Trophoblast cell (in vitro differentiated cells and primary cell): ENCODE measurements around the gene DUSP10.
A peak's percentile ranks its signal among the peaks of the same experiment; 100 is the strongest.

ENCODE experiments used
- DNase-seq, 2 donors: peaks; one replicate each; pipeline ENCODE4 v3.0.0-alpha.2; 2016
- H2AFZ ChIP-seq: 2 replicates; pipeline ENCODE4 v1.6.1; 2013; ENCODE audit warnings: low read length, moderate library complexity, mild to moderate bottlenecking; ENCODE audit not compliant: insufficient read depth, poor library complexity
- H2AK5ac ChIP-seq: 2 replicates; pipeline ENCODE4 v1.6.1; 2013; ENCODE audit warnings: mild to moderate bottlenecking, low read length
- H2BK120ac ChIP-seq: 2 replicates; pipeline ENCODE4 v1.6.1; 2013; ENCODE audit warnings: low read length, mild to moderate bottlenecking, moderate library complexity; ENCODE audit not compliant: insufficient read depth, poor library complexity
- H2BK12ac ChIP-seq: 2 replicates; pipeline ENCODE4 v1.6.1; 2013; ENCODE audit warnings: mild to moderate bottlenecking, low read length, moderate library complexity
- H2BK5ac ChIP-seq: 2 replicates; pipeline ENCODE4 v1.6.1; 2013; ENCODE audit warnings: low read length, low read depth, moderate library complexity, mild to moderate bottlenecking; ENCODE audit not compliant: poor library complexity
- H3K14ac ChIP-seq: 2 replicates; pipeline ENCODE4 v1.6.1; 2013; ENCODE audit warnings: mild to moderate bottlenecking, low read length
- H3K18ac ChIP-seq: 2 replicates; pipeline ENCODE4 v1.6.1; 2013; ENCODE audit warnings: mild to moderate bottlenecking, low read length
- H3K23ac ChIP-seq: 2 replicates; pipeline ENCODE4 v1.6.1; 2013; ENCODE audit warnings: low read length
- H3K27ac ChIP-seq: 2 replicates; pipeline ENCODE4 v1.5.1; 2013; ENCODE audit warnings: low read depth, mild to moderate bottlenecking, inconsistent platforms, low read length, moderate library complexity
- H3K27me3 ChIP-seq: 2 replicates; pipeline ENCODE4 v1.6.1; 2013; ENCODE audit warnings: inconsistent platforms, mild to moderate bottlenecking, low read length, moderate library complexity; ENCODE audit not compliant: insufficient read depth
- H3K36me3 ChIP-seq, 2 experiments: 1 replicate in 1 of 2; 2 replicates in 1 of 2; pipeline ENCODE4 v1.6.1; 2013; ENCODE audit warnings: low read length in 2 of 2, mild to moderate bottlenecking in 2 of 2, moderate library complexity in 1 of 2; ENCODE audit not compliant: insufficient read depth in 2 of 2, control insufficient read depth in 1 of 2
- H3K4ac ChIP-seq: 2 replicates; pipeline ENCODE4 v1.6.1; 2013; ENCODE audit warnings: low read depth, mild to moderate bottlenecking, low read length, moderate library complexity
- H3K4me1 ChIP-seq, 2 experiments: 1 replicate in 1 of 2; 2 replicates in 1 of 2; pipeline ENCODE4 v1.6.1; 2013; ENCODE audit warnings: low read length in 2 of 2, mild to moderate bottlenecking in 2 of 2, moderate library complexity in 1 of 2; ENCODE audit not compliant: insufficient read depth in 2 of 2, control insufficient read depth in 1 of 2
- H3K4me2 ChIP-seq: 2 replicates; pipeline ENCODE4 v1.6.1; 2013; ENCODE audit warnings: inconsistent platforms, mild to moderate bottlenecking, low read length, moderate library complexity
- H3K4me3 ChIP-seq: 2 replicates; pipeline ENCODE4 v1.5.1; 2013; ENCODE audit warnings: mild to moderate bottlenecking, low read depth, low read length, inconsistent platforms
- H3K79me1 ChIP-seq: one replicate; pipeline ENCODE4 v1.6.1; 2013; ENCODE audit warnings: low read length
- H3K79me2 ChIP-seq: 2 replicates; pipeline ENCODE4 v1.6.1; 2013; ENCODE audit warnings: low read length, mild to moderate bottlenecking; ENCODE audit not compliant: control insufficient read depth, insufficient read depth, poor library complexity
- H3K9ac ChIP-seq: 2 replicates; pipeline ENCODE4 v1.6.1; 2013; ENCODE audit warnings: mild to moderate bottlenecking, low read length
- H3K9me3 ChIP-seq: 2 replicates; pipeline ENCODE4 v1.6.1; 2013; ENCODE audit warnings: low read depth, mild to moderate bottlenecking, control low read depth, inconsistent platforms, low read length; ENCODE audit not compliant: insufficient read depth
- H4K12ac ChIP-seq: 2 replicates; pipeline ENCODE4 v1.6.1; 2013; ENCODE audit warnings: low read depth, mild to moderate bottlenecking, low read length, moderate library complexity
- H4K8ac ChIP-seq: 2 replicates; pipeline ENCODE4 v1.6.1; 2013; ENCODE audit warnings: low read depth, mild to moderate bottlenecking, low read length, moderate library complexity
- H4K91ac ChIP-seq: one replicate; pipeline ENCODE4 v1.6.1; 2013; ENCODE audit warnings: low read depth, mild to moderate bottlenecking, low read length, moderate library complexity
- WGBS: extraction: QIAGEN DNeasy Blood & Tissue Kit; methylation state at CpG from one replicate; pipeline ENCODE4 v1.1.7; 2013; ENCODE audit warnings: missing lambda C conversion rate; ENCODE audit not compliant: insufficient read length, insufficient coverage; ENCODE audit errors: extremely low coverage; 5-methylcytosine and 5-hydroxymethylcytosine counted together

Gene DUSP10

GRCh38 chr1:221706876-221707582 lies 34.9 kb downstream of the DUSP10 start:
- H3K27ac ChIP-seq: no peak overlapping the region
- peaks cover 10 to 12% of the 10 kb centered on the region in 2 experiments for H3K36me3 ChIP-seq
- H3K79me1 ChIP-seq: peaks cover 3% of the 10 kb centered on the region
- no peak overlapping the region for H3K14ac ChIP-seq
- no peak overlapping the region for H3K4me3 ChIP-seq
- peak overlapping the region; percentile 67 for H2BK12ac ChIP-seq
- no peak overlapping the region for H4K91ac ChIP-seq
- no peak overlapping the region for H2BK5ac ChIP-seq
- H3K9ac ChIP-seq: no peak overlapping the region
- H3K4me1 ChIP-seq: peaks cover 4 to 6% of the 10 kb centered on the region in 2 experiments
- no peak for DNase-seq
- peak overlapping the region; percentile 81 for H2BK120ac ChIP-seq
- no peak overlapping the region for H3K4me2 ChIP-seq
- H4K12ac ChIP-seq: no peak overlapping the region
- no peaks in the 10 kb centered on the region for H3K9me3 ChIP-seq
- H3K4ac ChIP-seq: no peak overlapping the region
- H3K79me2 ChIP-seq: no peaks in the 10 kb centered on the region
- H2AK5ac ChIP-seq: peak overlapping the region; percentile 15
- no CpG with 5 or more reads among the region's 7 CpGs for WGBS
- H4K8ac ChIP-seq: no peak overlapping the region
- H3K27me3 ChIP-seq: no peaks in the 10 kb centered on the region
- no peak overlapping the region for H3K23ac ChIP-seq
- no peak overlapping the region for H2AFZ ChIP-seq
- peak overlapping the region; percentile 64 for H3K18ac ChIP-seq

GRCh38 chr1:221706191-221706590 lies 35.7 kb downstream of the DUSP10 start:
- Histone ChIP-seq H2AFZ (no peak overlapping the region), H2AK5ac (no peak overlapping the region), H3K9me3 (no peaks in the 10 kb centered on the region), H3K79me1 (peaks cover 3% of the 10 kb centered on the region), H3K36me3 (peaks cover 10 to 12% of the 10 kb centered on the region in 2 experiments), H3K4me2 (no peak overlapping the region), H4K91ac (no peak overlapping the region), H3K79me2 (no peaks in the 10 kb centered on the region), H3K14ac (no peak overlapping the region), H4K12ac (no peak overlapping the region), H3K4me3 (no peak overlapping the region), H3K23ac (no peak overlapping the region), H2BK5ac (no peak overlapping the region), H3K18ac (no peak overlapping the region), H3K4ac (no peak overlapping the region), H2BK12ac (no peak overlapping the region), H4K8ac (no peak overlapping the region), H3K4me1 (peaks cover 4 to 6% of the 10 kb centered on the region in 2 experiments), H3K27ac (no peak overlapping the region), H3K27me3 (no peaks in the 10 kb centered on the region), H2BK120ac (no peak overlapping the region), H3K9ac (no peak overlapping the region)
- no CpG with 5 or more reads among the region's 12 CpGs for WGBS
- DNase-seq: no peak

GRCh38 chr1:221704306-221704705 lies 37.6 kb downstream of the DUSP10 start:
- no peak overlapping the region for H3K4me3 ChIP-seq
- H3K9me3 ChIP-seq: no peaks in the 10 kb centered on the region
- H3K79me2 ChIP-seq: no peaks in the 10 kb centered on the region
- H3K4me1 ChIP-seq: peaks cover 4 to 5% of the 10 kb centered on the region in 2 experiments
- H4K12ac ChIP-seq: no peak overlapping the region
- no peak overlapping the region for H3K4ac ChIP-seq
- no peak overlapping the region for H3K18ac ChIP-seq
- peaks cover 1% of the 10 kb centered on the region for H3K79me1 ChIP-seq
- H2AFZ ChIP-seq: no peak overlapping the region
- no peaks in the 10 kb centered on the region for H3K27me3 ChIP-seq
- no peak overlapping the region for H2BK12ac ChIP-seq
- no peak overlapping the region for H3K27ac ChIP-seq
- peak in 1 of 2 donors; percentile 41 for DNase-seq
- no peak overlapping the region for H2AK5ac ChIP-seq
- H2BK120ac ChIP-seq: no peak overlapping the region
- H3K4me2 ChIP-seq: no peak overlapping the region
- no peak overlapping the region for H4K91ac ChIP-seq
- no CpG with 5 or more reads among the region's 1 CpG for WGBS
- no peak overlapping the region for H3K23ac ChIP-seq
- H3K9ac ChIP-seq: no peak overlapping the region
- no peak overlapping the region for H3K14ac ChIP-seq
- no peak overlapping the region for H2BK5ac ChIP-seq
- H3K36me3 ChIP-seq: peaks cover 10 to 12% of the 10 kb centered on the region in 2 experiments
- no peak overlapping the region for H4K8ac ChIP-seq

- WGBS: no CpG with 5 or more reads among the region's 1 CpG
- H3K79me1 ChIP-seq: no peaks in the 10 kb centered on the region
- no peak overlapping the region for H3K23ac ChIP-seq
- no peak overlapping the region for H3K14ac ChIP-seq
- no peaks in the 10 kb centered on the region for H3K27me3 ChIP-seq
- H3K4ac ChIP-seq: no peak overlapping the region
- H3K79me2 ChIP-seq: no peaks in the 10 kb centered on the region
- no peak overlapping the region for H3K18ac ChIP-seq
- no peak overlapping the region for H2BK120ac ChIP-seq
- H3K9ac ChIP-seq: no peak overlapping the region
- peaks cover 0 to under 1% of the 10 kb centered on the region in 2 experiments for H3K4me1 ChIP-seq
- no peak overlapping the region for H2BK12ac ChIP-seq
- DNase-seq: no peak
- no peak overlapping the region for H2AK5ac ChIP-seq
- no peak overlapping the region for H2AFZ ChIP-seq
- no peaks in the 10 kb centered on the region for H3K9me3 ChIP-seq
- H3K4me3 ChIP-seq: no peak overlapping the region
- H3K36me3 ChIP-seq: peaks cover 9 to 12% of the 10 kb centered on the region in 2 experiments
- no peak overlapping the region for H4K12ac ChIP-seq
- no peak overlapping the region for H3K27ac ChIP-seq
- H2BK5ac ChIP-seq: no peak overlapping the region
- no peak overlapping the region for H4K8ac ChIP-seq
- no peak overlapping the region for H3K4me2 ChIP-seq
- H4K91ac ChIP-seq: no peak overlapping the region
Measured at GRCh38 chr1:221701570-221702186, 40.2 kb downstream of the DUSP10 start.
